ENCODE results near the gene HSP90AB1.
A peak's percentile ranks its signal among the peaks of the same experiment; 100 is the strongest.

Gene HSP90AB1

DNA sequence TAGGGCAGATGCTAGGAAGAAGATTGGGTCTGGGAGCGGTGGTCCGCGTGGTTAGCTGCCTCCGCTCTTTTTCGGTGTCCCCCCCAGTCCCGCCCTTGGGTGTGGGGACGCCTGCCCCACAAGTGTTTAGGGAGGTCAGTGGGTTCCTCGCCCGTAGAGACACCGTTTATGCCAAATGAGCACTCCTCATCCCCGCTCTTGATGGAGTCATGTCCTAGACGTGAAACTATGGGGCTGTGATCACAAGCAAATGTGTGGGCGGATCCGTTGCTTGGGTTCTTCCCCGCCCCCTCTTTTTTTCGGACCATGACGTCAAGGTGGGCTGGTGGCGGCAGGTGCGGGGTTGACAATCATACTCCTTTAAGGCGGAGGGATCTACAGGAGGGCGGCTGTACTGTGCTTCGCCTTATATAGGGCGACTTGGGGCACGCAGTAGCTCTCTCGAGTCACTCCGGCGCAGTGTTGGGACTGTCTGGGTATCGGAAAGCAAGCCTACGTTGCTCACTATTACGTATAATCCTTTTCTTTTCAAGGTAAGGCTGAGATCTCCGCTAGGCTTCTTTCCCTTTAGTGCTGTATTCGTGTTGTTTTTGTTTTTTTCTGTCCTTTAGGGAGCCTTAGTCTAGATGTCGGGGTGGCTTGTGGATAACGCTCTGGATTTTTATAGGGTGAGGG, at the start of gene HSP90AB1:
Gene HSP90AB1 (plus strand): TSS at position 439 of the 675 bp plus-strand sequence. CDS start 1,529 bp downstream, outside the sequence.
- DNase-seq (ENCODE audit: low read depth in 3 of 3) = peak; percentile 78 to 97 (median 96)

DNA sequence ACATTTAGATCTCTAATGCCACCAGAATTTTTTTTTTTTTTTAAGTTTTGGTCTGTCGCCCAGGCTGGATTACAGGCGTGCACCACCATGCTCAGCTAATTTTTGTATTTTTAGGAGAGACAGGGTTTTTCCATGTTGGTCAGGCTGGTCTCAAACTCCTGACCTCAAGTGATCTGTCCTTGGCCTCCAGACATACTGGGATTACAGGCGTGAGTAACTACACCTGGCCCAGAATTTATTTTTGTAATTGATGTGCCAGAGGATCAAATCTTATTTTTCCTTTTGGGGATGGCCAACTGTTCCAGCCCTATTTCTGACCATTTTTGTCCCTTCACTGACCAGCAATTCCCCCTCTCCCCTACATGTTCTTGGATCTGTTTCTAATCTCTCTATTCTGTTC, 48.2 kb upstream of the HSP90AB1 start:
- no peak for DNase-seq (ENCODE audit: low read depth in 3 of 3)

DNA sequence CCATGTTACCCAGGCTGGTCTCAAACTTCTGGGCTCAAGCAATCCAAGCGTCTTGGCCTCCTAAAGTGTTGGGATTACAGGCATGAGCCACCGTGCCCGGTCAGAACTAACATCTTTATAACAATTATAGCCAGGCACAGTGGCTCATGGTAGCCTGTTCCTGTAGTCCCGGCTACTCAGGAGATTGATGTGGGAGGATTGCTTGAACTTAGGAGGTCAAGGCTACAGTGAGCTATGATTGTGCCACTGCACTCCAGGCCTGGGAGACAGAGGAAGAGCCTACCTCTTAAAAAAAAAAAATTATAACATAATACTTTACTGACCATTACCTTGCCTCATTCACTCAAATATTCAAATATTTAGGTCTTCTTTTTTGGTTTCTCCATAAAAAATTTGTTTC, 47.0 kb upstream of the HSP90AB1 start:
- no peak for DNase-seq (ENCODE audit: low read depth in 3 of 3)

DNA sequence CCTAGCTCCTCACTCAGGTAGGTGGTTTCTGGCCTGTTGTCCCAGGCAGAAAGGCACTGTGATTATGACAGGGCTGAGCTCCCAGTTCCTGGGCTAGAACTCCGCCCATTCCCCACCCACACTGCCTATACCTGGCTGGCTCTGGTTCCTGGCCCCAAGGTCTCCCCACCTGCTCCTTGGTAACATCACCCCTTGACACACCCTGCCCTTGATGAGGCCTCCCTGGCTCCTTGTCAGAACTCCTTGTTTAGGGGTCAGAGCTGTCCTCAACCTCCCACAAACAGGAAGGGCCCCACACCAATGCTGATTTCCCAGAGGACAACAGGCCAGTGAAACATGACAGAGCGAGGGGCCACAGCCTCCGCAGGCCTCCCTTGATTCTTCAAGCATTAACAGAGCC, 45.7 kb upstream of the HSP90AB1 start:
- no peak for DNase-seq (ENCODE audit: low read depth in 3 of 3)

DNA sequence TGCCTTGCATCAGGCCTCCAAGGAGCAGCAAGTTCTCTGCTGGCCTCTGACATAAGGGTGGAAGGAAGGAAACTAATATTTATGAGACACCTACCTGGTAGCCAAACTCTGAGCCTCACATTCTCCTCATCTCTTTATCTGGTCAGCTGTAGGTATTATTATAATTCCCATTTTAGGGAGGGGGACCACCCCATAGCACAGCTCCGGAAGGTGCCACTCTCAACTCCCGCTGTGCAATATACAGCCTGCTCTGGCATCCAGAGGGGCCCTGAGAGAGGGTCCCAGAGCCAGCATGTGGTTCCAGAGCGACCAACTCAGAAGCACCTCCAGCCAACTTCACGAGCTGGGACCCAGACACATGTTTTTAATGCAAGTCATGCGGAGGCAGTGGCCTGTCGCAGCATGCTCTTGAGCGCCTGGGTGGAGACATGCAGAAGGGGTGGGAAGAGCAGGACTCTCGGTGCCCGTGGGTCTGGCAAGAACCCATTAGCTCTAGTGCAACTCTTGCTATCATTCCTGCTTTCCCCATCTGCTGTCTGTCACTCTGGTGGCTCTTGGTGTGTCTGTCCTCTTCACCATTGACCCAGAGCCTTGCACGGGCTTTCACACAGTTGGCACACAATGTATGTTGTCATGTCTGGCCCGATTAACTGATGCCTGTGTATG, 45.1 kb upstream of the HSP90AB1 start:
- no peak for DNase-seq (ENCODE audit: low read depth in 3 of 3)

DNA sequence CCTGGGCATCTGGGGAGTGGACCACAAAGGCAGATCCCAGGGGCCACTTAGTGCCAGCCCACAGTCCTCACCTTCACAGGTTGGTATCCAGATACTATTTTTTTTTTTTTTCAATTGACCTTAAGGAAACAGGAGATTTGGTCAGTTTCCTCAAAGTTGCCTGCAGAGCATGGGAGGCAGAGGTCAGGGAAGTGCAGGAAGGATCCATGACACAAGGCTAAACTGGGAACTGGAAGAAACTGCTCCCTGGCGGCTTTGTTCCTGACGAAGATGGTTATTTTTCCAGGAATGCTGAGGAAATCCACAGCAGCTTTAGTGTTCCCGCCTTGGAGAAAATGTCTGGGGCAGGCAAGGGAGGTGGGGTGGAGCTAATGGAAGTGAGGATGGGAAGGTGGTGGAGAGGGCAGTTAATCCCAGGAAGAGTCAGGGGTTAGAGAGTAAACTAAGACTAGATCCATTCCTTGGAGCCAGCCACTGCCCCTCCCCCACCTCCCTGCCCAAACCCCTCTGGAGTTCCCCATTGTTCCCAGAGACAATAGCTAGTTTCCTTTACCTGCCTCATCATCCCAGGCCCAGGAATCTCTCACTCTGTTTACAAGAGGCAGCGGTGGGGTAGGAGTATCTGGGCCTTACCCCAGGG, 44.4 kb upstream of the HSP90AB1 start:
- DNase-seq (ENCODE audit: low read depth in 3 of 3) = no peak

DNA sequence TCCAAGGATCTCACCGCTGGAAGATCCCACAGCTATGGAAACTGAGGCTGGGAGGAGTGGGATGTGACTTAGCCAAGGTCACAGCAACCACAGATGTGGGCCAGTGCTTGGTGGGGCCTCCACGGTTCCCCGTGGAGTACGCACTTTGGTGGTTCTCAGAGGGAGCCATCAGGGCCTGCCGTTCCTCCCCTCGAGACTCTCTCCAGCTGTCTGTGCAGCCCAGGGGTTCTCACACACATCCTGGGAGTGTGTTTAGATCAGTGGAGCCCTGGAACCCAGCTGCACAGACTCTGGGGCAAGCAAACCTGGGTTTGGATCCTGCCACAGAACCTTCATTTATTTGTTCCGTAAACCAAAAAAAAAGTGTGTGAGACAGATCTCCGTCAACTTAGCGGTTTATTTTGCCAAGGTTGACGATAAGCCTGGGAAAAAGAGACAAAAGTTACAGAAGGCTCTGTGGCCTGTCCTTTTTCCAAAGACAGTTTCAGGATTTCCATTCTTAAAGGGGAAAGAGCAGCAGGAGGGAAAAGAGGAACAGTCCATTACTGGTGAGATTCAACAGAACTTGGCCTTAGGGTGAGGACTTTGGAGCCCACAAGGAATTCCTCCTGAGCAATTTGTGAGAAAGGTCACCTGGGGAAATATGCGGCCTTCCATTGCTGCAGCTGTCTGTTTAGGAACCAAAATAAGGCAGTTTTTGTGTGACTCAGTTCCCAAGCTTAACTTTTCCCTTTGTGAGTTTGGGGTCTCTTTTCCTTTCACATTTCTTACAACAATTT, 43.7 kb upstream of the HSP90AB1 start:
- DNase-seq (ENCODE audit: low read depth in 3 of 3) = no peak

DNA sequence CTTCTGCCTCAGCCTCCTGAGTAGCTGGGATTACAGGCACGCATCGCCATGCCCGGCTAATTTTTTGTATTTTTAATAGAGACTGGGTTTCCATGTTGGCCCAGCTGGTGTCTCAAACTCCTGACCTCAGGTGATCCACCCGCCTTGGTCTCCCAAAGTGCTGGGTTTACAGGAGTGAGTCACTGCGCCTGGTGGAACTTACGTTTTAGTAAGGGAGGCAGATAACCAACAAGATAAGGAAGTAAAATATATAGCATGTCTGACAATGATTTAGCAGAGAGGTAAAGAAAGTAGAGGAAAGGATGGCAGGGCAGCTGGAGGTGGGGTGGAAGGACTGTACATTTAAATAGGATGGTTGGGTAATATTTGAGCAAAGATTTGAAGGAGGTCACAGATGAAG, 42.9 kb upstream of the HSP90AB1 start:
- no peak for DNase-seq (ENCODE audit: low read depth in 3 of 3)

DNA sequence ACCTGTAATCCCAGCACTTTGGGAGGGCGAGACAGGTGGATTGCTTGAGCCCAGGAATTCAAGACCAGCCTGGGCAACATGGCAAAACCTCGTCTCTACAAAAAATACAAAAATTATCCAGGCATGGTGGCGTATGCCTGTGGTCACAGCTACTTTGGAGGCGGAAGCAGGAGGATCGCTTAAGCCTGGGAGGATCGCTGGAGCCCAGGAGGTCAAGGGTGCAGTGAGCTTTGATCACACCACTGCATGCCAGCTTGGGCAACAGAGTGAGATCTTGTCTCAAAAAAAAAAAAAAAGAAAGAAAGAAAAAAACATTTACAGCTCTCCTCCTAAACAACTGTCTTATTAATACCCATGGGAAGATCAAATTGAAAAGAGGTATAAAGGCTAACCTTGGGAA, 38.9 kb upstream of the HSP90AB1 start:
- DNase-seq (ENCODE audit: low read depth in 3 of 3) = no peak

DNA sequence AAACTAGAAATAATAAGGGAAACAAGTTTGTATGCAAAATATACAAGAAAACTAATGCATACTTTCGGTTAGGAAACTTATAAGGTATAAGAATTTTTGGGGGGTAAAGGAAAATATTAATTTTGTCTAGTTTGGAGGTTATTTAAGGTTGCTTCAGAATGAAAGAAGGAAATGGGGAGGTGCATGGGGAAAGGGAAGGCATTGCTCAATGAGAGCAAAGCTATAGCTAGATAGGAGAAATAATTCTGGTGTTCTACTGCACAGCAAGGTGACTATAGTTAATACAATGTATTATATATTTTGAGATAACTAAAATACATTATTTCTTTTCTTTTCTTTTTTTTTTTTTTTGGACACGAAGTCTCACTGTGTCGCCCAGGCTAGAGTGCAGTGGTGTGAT, 35.6 kb upstream of the HSP90AB1 start:
- DNase-seq (ENCODE audit: low read depth in 3 of 3) = no peak

DNA sequence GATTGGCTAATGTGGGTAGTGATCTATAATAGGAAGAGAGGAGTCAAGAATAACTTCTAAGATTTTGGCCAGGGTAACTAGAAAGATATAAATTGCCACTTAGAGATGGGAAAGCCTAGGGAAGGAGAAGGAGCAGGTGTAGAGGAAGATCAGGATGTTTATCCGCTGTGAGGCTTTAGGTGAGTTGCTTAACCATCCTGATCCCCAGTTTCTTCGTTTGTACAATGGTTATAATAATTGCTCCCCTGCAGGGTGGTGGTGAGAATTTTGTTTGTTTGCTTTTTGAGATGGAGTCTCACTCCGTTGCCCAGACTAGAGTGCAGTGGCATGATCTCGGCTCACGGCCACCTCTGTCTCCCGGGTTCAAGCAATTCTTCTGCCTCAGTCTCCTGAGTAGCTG, 32.6 kb upstream of the HSP90AB1 start:
- no peak for DNase-seq (ENCODE audit: low read depth in 3 of 3)

DNA sequence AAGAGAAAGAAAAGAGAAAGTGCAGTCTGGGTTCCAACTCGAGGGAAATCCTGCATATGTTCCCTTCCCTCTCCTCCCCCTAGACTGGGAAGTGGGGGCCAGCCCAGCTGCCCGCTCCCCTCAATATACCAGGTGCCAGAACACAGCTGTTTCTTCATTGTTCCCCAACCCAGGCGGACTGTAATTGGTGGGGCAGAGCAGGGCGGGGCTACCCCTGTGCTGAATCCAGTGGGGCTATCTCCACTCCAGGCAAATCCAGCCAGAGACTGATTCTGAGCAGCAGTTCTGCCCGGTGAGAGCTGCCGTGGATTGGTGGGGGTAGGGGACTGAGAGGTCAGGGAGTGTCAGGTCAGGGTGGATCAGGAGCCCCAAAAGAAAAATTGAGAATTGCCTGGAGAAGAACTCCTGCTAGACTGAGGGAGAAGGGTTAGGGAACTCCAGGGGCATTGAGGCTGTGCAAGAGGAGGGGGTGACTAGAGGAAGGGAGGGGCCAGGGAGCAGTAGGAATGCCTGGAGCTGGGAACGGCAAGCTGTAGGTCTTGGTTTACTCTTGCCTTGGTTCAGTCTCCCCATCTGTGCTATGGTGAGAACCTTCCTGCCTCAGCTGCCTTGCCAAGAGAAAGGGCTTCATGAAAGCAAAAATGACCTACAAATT, 30.1 kb upstream of the HSP90AB1 start, which contains the start of gene MYMX:
Gene MYMX (plus strand): TSS at position 250 of the 655 bp plus-strand sequence. CDS start 546 bp downstream, outside the sequence.
- no peak for DNase-seq (ENCODE audit: low read depth in 3 of 3)

DNA sequence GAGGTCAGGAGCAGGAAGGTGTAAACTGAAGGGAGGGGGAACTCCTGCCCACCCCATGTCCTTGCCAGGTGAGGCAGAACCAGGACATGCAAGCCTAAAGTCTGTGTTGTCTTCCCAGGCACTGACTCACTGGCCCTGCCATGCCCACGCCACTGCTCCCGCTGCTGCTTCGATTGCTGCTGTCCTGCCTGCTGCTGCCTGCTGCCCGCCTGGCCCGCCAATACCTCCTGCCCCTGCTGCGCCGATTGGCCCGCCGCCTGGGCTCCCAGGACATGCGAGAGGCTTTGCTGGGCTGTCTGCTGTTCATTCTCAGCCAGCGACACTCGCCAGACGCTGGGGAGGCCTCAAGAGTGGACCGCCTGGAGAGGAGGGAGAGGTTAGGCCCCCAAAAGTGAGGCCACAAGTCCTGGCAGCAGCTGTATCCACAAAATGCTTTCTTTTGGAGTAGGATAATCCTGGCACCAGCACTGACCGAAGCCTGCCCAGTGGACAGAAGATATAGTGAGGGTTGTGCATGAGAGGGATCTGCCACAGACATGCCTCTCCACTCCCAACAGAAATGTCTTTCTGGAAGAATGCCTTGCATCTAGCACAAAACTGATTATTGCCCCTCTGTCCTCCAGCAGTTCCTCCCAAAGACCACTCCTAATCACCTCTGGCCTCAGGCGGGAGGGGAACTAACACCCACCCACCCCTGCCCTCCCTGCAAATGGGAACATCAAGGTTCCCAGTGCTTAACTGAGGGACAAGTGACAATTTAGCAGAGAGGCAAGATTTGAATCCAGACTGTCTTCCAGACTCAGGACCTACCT, 29.4 kb upstream of the HSP90AB1 start:
- DNase-seq (ENCODE audit: low read depth in 3 of 3) = no peak

DNA sequence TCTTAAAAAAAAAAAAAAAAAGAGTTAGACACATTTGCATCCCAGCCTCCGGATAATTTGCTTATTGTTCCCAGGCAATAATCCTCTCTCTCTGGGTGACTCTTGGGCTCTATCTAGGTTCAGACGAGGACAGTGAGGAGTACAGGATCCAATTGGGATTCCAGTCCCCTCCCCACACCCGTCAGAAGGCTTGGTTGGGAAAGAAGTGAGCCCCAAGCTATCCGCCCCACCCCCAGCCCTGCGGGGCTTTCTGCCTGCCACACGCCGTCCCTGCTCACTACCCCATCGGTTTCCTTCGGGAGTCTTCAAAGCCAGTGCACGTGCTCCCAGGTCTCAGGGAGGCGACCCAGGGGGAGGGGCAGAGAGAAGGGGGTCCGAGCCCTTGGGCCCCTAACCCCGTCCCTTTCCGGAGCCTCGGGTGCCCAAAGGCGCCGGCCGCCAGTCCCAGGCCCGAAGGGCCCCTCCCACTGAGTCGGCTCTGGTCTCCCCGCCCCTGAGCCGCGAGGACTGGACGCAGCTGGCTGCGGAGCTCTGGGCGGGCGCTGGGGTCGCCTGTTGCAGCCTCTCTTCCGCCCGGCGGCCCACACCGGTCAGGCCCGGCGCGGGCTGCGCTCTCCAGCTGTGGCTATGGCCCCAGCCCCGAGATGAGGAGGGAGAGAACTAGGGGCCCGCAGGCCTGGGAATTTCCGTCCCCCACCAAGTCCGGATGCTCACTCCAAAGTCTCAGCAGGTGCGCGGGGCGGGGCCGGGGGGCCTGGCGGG, 27.7 kb upstream of the HSP90AB1 start:
- DNase-seq (ENCODE audit: low read depth in 3 of 3) = no peak

DNA sequence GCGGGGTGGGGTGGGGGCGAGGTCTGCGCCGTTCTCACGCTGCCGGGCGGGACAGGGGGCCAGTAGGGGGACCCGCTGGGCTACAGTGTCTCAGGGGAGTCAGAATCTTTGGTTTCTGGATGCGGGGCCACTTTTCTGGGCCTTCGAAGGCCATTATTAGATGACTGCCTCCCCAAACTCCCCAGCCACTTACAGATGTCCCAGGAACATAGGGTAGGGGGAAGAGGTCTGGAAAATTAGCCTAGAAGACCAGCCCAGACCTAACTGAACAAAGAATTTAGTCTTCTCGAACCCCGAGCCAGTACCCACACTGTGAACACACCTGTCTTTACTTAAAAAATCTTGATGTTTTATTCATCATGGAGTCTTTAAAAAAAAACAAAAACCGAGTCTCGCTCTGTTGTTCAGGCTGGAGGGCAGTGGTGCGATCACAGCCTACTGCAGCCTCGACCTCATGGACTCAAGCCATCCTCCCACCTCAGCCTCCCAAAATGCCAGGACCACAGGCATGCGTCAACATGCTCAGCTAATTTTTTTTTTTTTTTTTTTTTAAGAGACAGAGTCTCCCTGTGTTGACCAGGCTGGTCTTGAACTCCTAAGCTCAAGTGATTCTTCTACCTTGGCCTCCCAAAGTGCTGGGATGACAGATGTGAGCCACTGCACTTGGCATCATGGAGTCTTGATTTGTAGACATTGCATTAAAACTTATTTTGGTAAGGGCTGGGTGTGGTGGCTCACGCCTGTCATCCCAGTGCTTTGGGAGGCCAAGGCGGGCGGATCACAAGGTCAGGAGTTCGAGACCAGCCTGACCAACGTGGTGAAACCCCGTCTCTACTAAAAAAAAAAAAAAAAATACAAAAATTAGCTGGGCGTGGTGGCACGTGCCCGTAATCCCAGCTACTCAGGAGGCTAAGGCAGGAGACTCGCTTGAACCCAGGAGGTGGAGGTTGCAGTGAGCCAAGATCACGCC, 26.8 kb upstream of the HSP90AB1 start:
- no peak for DNase-seq (ENCODE audit: low read depth in 3 of 3)

DNA sequence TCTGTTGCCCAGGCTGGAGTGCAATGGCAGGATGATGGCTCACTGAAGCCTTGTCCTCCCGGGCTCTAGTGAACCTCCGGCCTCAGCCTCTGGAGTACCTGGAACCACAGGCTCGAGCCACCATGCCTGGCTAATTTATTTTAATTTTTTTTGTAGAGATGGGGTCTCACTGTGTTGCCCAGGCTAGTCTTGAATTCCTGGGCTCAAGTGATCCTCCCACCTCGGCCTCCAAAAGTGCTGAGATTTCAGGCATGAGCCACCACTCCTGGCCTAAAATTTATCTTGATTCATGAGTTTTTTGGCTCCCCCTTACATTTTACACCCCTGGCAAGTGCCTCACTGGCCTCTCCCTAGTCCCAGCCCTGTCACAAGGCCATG, 26.0 kb upstream of the HSP90AB1 start:
- no peak for DNase-seq (ENCODE audit: low read depth in 3 of 3)

DNA sequence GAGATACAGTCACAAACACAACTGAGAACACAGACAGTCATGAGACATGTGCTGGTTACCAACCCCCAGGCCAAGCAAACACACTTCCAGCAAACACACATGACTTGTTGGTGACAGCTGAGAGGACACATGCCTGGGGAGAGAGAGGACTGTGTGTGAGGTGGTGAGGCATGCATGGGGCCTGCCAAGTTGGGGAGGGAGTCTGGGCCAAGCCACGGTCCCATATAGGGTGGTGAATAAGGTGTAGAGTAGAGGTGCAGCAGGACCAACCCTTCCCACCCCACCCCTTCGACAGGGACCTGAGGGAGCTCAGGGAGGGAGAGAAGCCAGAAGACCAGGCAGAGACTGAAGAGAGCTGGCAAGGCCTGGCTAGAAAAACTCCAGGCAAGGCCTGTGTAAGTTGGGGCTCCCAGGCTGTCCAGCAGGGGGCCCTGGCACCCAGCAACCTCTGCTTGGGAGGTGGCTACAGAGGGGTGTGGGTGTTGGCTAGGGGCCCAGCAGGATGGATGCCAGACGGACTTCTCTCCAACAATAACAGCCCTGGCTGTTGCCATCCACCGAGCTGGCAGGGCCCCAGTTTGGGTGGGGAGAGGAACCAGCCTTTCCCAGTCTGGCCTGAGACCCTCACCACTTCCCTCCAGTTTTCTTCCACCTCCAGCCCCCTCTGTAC, 25.5 kb upstream of the HSP90AB1 start:
- DNase-seq (ENCODE audit: low read depth in 3 of 3) = peak; percentile 40 to 47 (median 46)

DNA sequence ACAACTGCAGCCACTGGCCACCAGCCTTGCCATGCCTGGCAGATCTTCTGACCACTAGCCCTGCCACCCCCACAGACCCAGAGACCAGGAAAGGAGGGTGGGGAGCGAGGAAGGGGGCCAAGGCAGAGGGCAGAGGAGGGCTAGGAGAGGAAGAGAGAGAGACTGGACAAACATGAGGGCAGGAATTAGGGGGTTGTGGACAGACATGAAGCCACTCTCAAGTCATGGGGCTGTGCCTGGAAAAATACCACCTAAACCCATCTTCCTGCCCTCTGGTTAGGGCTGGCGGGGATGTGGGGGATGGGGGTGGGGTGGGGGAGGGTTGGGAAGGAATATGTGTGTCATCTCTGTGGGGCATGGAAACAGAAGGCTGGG, 25.0 kb upstream of the HSP90AB1 start:
- no peak for DNase-seq (ENCODE audit: low read depth in 3 of 3)

Data from stimulated activated CD4-positive, alpha-beta T cell treated with anti-CD3 and anti-CD28 coated beads, TNF-alpha, amount 100 ng/mL, for 4 hours (primary cell).